IMR-90 (cell line): ENCODE data around the gene SLC12A7. TPM values are rescaled to one million over a fixed set of nuclear protein-coding genes. Genes with fewer than 3 reads are reported as not detected.

Source experiments
- ATAC-seq: fragments of 200-7000 bp; cut with Tn5 transposase; 2 replicates; pipeline ENCODE4 v1.9.1; 2020; ENCODE audit warnings: low read depth, mild to moderate bottlenecking, moderate library complexity
- BruUV-seq: library from RNA; stranded (reverse); fragments of 400-500 nt; replicated peaks from 2 replicates; lab custom pipeline; 2021; lab: Mats Ljungman, UMichigan
- CTCF ChIA-PET: fragments of 300-600 bp; formaldehyde crosslinking; extraction: SDS; loops from one replicate; lab custom pipeline; 2021; ENCODE audit warnings: antibody characterized with exemption; lab: Yijun Ruan, JAX
- POLR2A ChIA-PET: fragments of 300-600 bp; sonication (Branson Sonifier 250); formaldehyde crosslinking; loops from one replicate; lab custom pipeline; 2022; ENCODE audit warnings: antibody characterized with exemption; ENCODE audit not compliant: unreplicated experiment; lab: Charles Lee
- DNase-seq: peaks from one replicate; pipeline ENCODE4 v3.0.0; 2013
- H2AFZ ChIP-seq: replicated peaks from 2 replicates; pipeline ENCODE3; 2013; ENCODE audit warnings: low read length, mild to moderate bottlenecking; ENCODE audit not compliant: poor library complexity
- H2AK5ac ChIP-seq: 2 replicates; pipeline ENCODE4 v1.6.1; 2013; ENCODE audit warnings: low read depth, low read length, inconsistent platforms
- H2AK9ac ChIP-seq: replicated peaks from 2 replicates; pipeline ENCODE3; 2013; ENCODE audit warnings: mild to moderate bottlenecking, low read depth, low read length, moderate library complexity; ENCODE audit not compliant: poor library complexity
- H2BK120ac ChIP-seq: 2 replicates; pipeline ENCODE4 v1.6.1; 2013; ENCODE audit warnings: low read depth, low read length, inconsistent platforms
- H2BK15ac ChIP-seq: 3 replicates; pipeline ENCODE4 v1.6.1; 2013; ENCODE audit warnings: low read depth, low read length, inconsistent platforms
- H2BK20ac ChIP-seq: 2 replicates; pipeline ENCODE4 v1.6.1; 2013; ENCODE audit warnings: low read depth, mild to moderate bottlenecking, inconsistent platforms, low read length, moderate library complexity
- H2BK5ac ChIP-seq: 2 replicates; pipeline ENCODE4 v1.6.1; 2013; ENCODE audit warnings: mild to moderate bottlenecking, low read depth, low read length, inconsistent platforms; ENCODE audit not compliant: poor library complexity, severe bottlenecking
- H3K14ac ChIP-seq: replicated peaks from 2 replicates; pipeline ENCODE4 v1.6.1; 2013; ENCODE audit warnings: low read depth, low read length, inconsistent platforms
- H3K18ac ChIP-seq: 2 replicates; pipeline ENCODE4 v1.6.1; 2013; ENCODE audit warnings: low read depth, low read length, control low read depth
- H3K23ac ChIP-seq: 2 replicates; pipeline ENCODE4 v1.6.1; 2013; ENCODE audit warnings: low read depth, low read length, inconsistent platforms
- H3K27ac ChIP-seq: 2 replicates; pipeline ENCODE4 v1.5.1; 2013; ENCODE audit warnings: mild to moderate bottlenecking, control low read depth, low read length; ENCODE audit not compliant: insufficient read depth
- H3K27me3 ChIP-seq: 2 replicates; pipeline ENCODE4 v1.6.1; 2013; ENCODE audit warnings: low read length; ENCODE audit not compliant: control insufficient read depth, insufficient read depth
- H3K36me3 ChIP-seq: 2 replicates; pipeline ENCODE4 v1.6.1; 2013; ENCODE audit warnings: low read length, mixed read lengths; ENCODE audit not compliant: control insufficient read depth, insufficient read depth
- H3K4ac ChIP-seq: 2 replicates; pipeline ENCODE4 v1.6.1; 2013; ENCODE audit warnings: low read depth, low read length, inconsistent platforms
- H3K4me1 ChIP-seq: 2 replicates; pipeline ENCODE4 v1.6.1; 2013; ENCODE audit warnings: low read length, mixed read lengths; ENCODE audit not compliant: control insufficient read depth, insufficient read depth
- H3K4me2 ChIP-seq: 2 replicates; pipeline ENCODE4 v1.6.1; 2013; ENCODE audit warnings: low read depth, mild to moderate bottlenecking, control low read depth, low read length, moderate library complexity
- H3K4me3 ChIP-seq: 2 replicates; pipeline ENCODE4 v1.5.1; 2013; ENCODE audit warnings: low read depth, mild to moderate bottlenecking, control low read depth, low read length, moderate library complexity; ENCODE audit not compliant: insufficient read depth
- H3K56ac ChIP-seq: 2 replicates; pipeline ENCODE4 v1.6.1; 2013; ENCODE audit warnings: low read length, inconsistent platforms; ENCODE audit not compliant: insufficient read depth; ENCODE audit errors: extremely low read depth
- H3K79me1 ChIP-seq, 2 experiments: 2 replicates each; pipeline ENCODE4 v1.6.1; 2013; ENCODE audit warnings: low read length in 2 of 2, inconsistent platforms in 1 of 2, low read depth in 1 of 2
- H3K9ac ChIP-seq: 2 replicates; pipeline ENCODE4 v1.6.1; 2013; ENCODE audit warnings: low read depth, low read length, control low read depth
- H3K9me1 ChIP-seq: 2 replicates; pipeline ENCODE4 v1.6.1; 2013; ENCODE audit warnings: low read length, inconsistent platforms; ENCODE audit not compliant: insufficient read depth
- H3K9me3 ChIP-seq: 2 replicates; pipeline ENCODE4 v1.6.1; 2013; ENCODE audit warnings: low read length; ENCODE audit not compliant: control insufficient read depth, insufficient read depth
- H4K20me1 ChIP-seq: 2 replicates; pipeline ENCODE4 v1.6.1; 2013; ENCODE audit warnings: low read length, inconsistent platforms; ENCODE audit not compliant: insufficient read depth
- H4K5ac ChIP-seq: 2 replicates; pipeline ENCODE4 v1.6.1; 2013; ENCODE audit warnings: mild to moderate bottlenecking, low read depth, low read length, control low read depth
- H4K8ac ChIP-seq, 2 experiments: 2 replicates each; pipeline ENCODE4 v1.6.1; 2013; ENCODE audit warnings: low read depth in 2 of 2, low read length in 2 of 2, control low read depth in 1 of 2, inconsistent platforms in 1 of 2
- H4K91ac ChIP-seq: 2 replicates; pipeline ENCODE4 v1.6.1; 2013; ENCODE audit warnings: low read depth, low read length, inconsistent platforms; ENCODE audit not compliant: insufficient read depth
- CEBPB ChIP-seq: IDR thresholded peaks from 2 replicates; pipeline ENCODE4 v1.6.1; 2012; ENCODE audit warnings: low read depth, low read length, improper control_type of control experiment
- FOS ChIP-seq: fragments of 150-350 bp; IDR thresholded peaks from 2 replicates; pipeline ENCODE4 v1.6.1; 2016; ENCODE audit warnings: low read depth, low read length
- RAD21 ChIP-seq: IDR thresholded peaks from 2 replicates; pipeline ENCODE4 v1.6.1; 2012; ENCODE audit warnings: low read length, improper control_type of control experiment
- RCOR1 ChIP-seq: IDR thresholded peaks from 2 replicates; pipeline ENCODE4 v1.6.1; 2012; ENCODE audit warnings: mild to moderate bottlenecking, low read length, improper control_type of control experiment; ENCODE audit not compliant: insufficient replicate concordance
- WGBS, 2 experiments: methylation state at CpG; one replicate each; pipeline versions ENCODE4 v1.1.5 to v1.1.7; 2013; ENCODE audit warnings: missing lambda C conversion rate in 2 of 2; ENCODE audit not compliant: insufficient read length in 1 of 2; ENCODE audit errors: extremely low coverage in 2 of 2; 5-methylcytosine and 5-hydroxymethylcytosine counted together
- dilution Hi-C: fragments of 300-500 bp; cut with HindIII; formaldehyde crosslinking; loops from one replicate; pipeline ENCODE4 v1.14.3; 2018; ENCODE audit warnings: low sequenced_read_pairs; ENCODE audit not compliant: unreplicated experiment
- in situ Hi-C: fragments of 300-500 bp; cut with MboI; formaldehyde crosslinking; loops from 3 replicates; pipeline ENCODE4 v1.14.3; 2019; ENCODE audit warnings: low sequenced_read_pairs, inconsistent platforms, mixed read lengths
- intact Hi-C: fragments of 100-400 bp; cut with micrococcal nuclease; formaldehyde crosslinking; loops from 2 replicates; pipeline ENCODE4 v1.10.0; 2022
- polyA plus RNA-seq, 3 experiments: library from polyadenylated mRNA; depleted of rRNA; stranded (reverse); fragments of >200 nt; gene quantifications; 2 replicates each; pipeline ENCODE4 v1.2.3, GENCODE V29; 2012; ENCODE audit warnings: low replicate concordance in 1 of 3
- total RNA-seq: library from RNA; depleted of rRNA; stranded (reverse); fragments of >200 nt; gene quantifications from 2 replicates; pipeline ENCODE4 v1.2.3, GENCODE V29; 2012
- TF ChIP-seq, protein P1 (sequence below): conservative IDR thresholded peaks from 2 replicates; pipeline ENCODE4 v1.5.1; 2012; ENCODE audit warnings: mild to moderate bottlenecking, low read depth, low read length, improper control_type of control experiment

The SLC12A7 gene
- total and polyA plus RNA-seq, 2 of the 4 experiments (the other 2 are of a cell fraction): 3.0 to 6.1 TPM

DNA sequence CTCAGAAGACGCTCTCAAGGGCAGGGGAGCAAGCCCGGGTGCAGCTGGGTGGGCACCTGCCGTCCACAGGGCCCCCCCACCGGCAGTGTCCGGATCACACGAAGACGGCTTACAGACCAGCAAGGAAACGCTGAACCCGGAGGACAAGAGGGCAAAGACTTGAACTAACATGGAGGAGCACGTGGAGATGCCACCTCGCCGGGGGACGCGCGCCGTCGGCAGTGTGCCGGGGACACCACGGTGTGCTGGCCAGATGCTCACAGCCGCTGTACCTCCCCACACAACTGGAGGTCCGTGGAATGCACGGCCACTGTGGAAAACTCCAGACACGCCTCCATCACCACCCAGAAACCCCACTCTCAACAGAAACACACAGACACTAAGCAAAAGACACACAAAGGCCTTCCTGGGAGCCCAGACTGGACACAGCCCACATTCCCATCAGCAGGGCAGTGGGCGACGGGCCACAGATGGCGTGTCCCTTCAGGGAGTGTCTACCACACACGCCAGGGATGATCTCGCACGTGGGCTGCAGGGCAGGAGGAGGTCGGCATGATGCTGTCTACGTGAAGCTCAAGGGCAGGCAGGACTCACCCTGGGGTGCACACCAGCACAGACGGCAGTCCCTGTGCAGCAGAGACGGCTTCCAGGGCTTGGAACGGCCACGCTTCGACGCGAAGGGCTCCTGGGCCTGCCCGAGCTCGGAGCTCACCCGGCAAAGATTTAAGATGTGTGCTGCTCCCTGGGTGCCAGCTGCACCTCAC, 8.6 kb upstream of the SLC12A7 start:
- peaks cover 53% of the 10 kb centered on the region for H3K27me3 ChIP-seq
- no peak overlapping the region for H4K8ac ChIP-seq
- no peak overlapping the region for H2BK15ac ChIP-seq
- no peak overlapping the region for H4K5ac ChIP-seq
- ATAC-seq (no peak), DNase-seq (no peak)
- no peak for TF ChIP-seq RCOR1
- TF ChIP-seq, protein P1, sequence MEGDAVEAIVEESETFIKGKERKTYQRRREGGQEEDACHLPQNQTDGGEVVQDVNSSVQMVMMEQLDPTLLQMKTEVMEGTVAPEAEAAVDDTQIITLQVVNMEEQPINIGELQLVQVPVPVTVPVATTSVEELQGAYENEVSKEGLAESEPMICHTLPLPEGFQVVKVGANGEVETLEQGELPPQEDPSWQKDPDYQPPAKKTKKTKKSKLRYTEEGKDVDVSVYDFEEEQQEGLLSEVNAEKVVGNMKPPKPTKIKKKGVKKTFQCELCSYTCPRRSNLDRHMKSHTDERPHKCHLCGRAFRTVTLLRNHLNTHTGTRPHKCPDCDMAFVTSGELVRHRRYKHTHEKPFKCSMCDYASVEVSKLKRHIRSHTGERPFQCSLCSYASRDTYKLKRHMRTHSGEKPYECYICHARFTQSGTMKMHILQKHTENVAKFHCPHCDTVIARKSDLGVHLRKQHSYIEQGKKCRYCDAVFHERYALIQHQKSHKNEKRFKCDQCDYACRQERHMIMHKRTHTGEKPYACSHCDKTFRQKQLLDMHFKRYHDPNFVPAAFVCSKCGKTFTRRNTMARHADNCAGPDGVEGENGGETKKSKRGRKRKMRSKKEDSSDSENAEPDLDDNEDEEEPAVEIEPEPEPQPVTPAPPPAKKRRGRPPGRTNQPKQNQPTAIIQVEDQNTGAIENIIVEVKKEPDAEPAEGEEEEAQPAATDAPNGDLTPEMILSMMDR: no peak
- no peak for TF ChIP-seq FOS
- no peak for TF ChIP-seq CEBPB
- no peak for TF ChIP-seq RAD21
- no peak overlapping the region for H3K23ac ChIP-seq
- WGBS, 2 experiments: 77% methylated on average over 15 of the region's 41 CpGs; no CpG with 5 or more reads in 1 of the 2 experiments
- H3K4me1 ChIP-seq: no peaks in the 10 kb centered on the region
- no peak overlapping the region for H3K4me2 ChIP-seq
- H3K79me1 ChIP-seq: no peaks in the 10 kb centered on the region
- in situ Hi-C loops: no loop called here
- H2BK5ac ChIP-seq: no peak overlapping the region
- POLR2A ChIA-PET: interaction anchor here (0.6 kb wide), 1 partner anchor 18 kb away, joined by 3 read pairs; no protein-coding TSS in a partner anchor
- H3K9me3 ChIP-seq: no peaks in the 10 kb centered on the region
- no peak overlapping the region for H2AK5ac ChIP-seq
- no peak overlapping the region for H3K56ac ChIP-seq
- H3K14ac ChIP-seq: no peak overlapping the region
- H4K91ac ChIP-seq: no peak overlapping the region
- no peaks in the 10 kb centered on the region for H3K36me3 ChIP-seq
- intact Hi-C loops: no loop called here
- no peak overlapping the region for H2AFZ ChIP-seq
- no peak overlapping the region for H2AK9ac ChIP-seq
- no peak overlapping the region for H2BK120ac ChIP-seq
- H4K20me1 ChIP-seq: no peaks in the 10 kb centered on the region; the same call in 1 of the 2 replicates
- no peaks in the 10 kb centered on the region for H3K9me1 ChIP-seq
- no peak overlapping the region for H3K4me3 ChIP-seq
- H3K4ac ChIP-seq: no peak overlapping the region
- no peak overlapping the region for H3K9ac ChIP-seq
- CTCF ChIA-PET: no interaction called here
- dilution Hi-C loops: no loop called here
- no TSS peak for BruUV-seq
- H3K27ac ChIP-seq: no peak overlapping the region
- no peak overlapping the region for H3K18ac ChIP-seq
- no peak overlapping the region for H2BK20ac ChIP-seq
